ENCODE measurements around the gene ZFYVE27. TPM values are rescaled to one million over a fixed set of nuclear protein-coding genes. Genes with fewer than 3 reads are reported as not detected.

The ZFYVE27 gene
- total RNA-seq, 1 donor from 2014 or later = 62.2 TPM

- H3K27me3 ChIP-seq = no peaks in the 10 kb centered on the region
- H3K36me3 ChIP-seq = peaks cover 47 to 53% of the 10 kb centered on the region in 2 donors
- H3K9me3 ChIP-seq = no peaks in the 10 kb centered on the region
- no peak overlapping the region for H3K4me3 ChIP-seq
- H3K27ac ChIP-seq = no peak overlapping the region
- intact Hi-C loops (cut with DNase I) = no loop called here
- DNase-seq (ENCODE audit: low spot score in 2 of 2) = no peak
- H3K4me1 ChIP-seq = no peaks in the 10 kb centered on the region
- TF ChIP-seq CTCF (IDR thresholded peaks at IDR 0.05) = no peak
These were observed 23.7 kb downstream of the ZFYVE27 start for GRCh38 chr10:97760461-97761257.

GRCh38 chr10:97761331-97761865, 24.5 kb downstream of the ZFYVE27 start:
- DNase-seq (ENCODE audit: low spot score in 2 of 2) = no peak
- Histone ChIP-seq H3K36me3 (peaks cover 40 to 46% of the 10 kb centered on the region in 2 donors), H3K27ac (no peak overlapping the region)

GRCh38 chr10:97762056-97762455, 25.1 kb downstream of the ZFYVE27 start:
- no peaks in the 10 kb centered on the region for H3K9me3 ChIP-seq
- intact Hi-C loops (cut with DNase I) = no loop called here
- no peaks in the 10 kb centered on the region for H3K27me3 ChIP-seq
- peaks cover 33 to 39% of the 10 kb centered on the region in 2 donors for H3K36me3 ChIP-seq
- no peak overlapping the region for H3K27ac ChIP-seq
- TF ChIP-seq CTCF (IDR thresholded peaks at IDR 0.05) = no peak
- H3K4me1 ChIP-seq = no peaks in the 10 kb centered on the region
- no peak for DNase-seq (ENCODE audit: low spot score in 2 of 2)
- no peak overlapping the region for H3K4me3 ChIP-seq

More at GRCh38 chr10:97761331-97761865, 24.5 kb downstream of the ZFYVE27 start:
- H3K9me3 ChIP-seq = no peaks in the 10 kb centered on the region
- intact Hi-C loops (cut with DNase I) = no loop called here
- no peak overlapping the region for H3K4me3 ChIP-seq
- no peaks in the 10 kb centered on the region for H3K4me1 ChIP-seq
- no peak for TF ChIP-seq CTCF (IDR thresholded peaks at IDR 0.05)
- no peaks in the 10 kb centered on the region for H3K27me3 ChIP-seq

- no peak for TF ChIP-seq CTCF (IDR thresholded peaks at IDR 0.05)
- Histone ChIP-seq H3K4me1 (no peaks in the 10 kb centered on the region), H3K36me3 (peaks cover 28 to 31% of the 10 kb centered on the region in 2 donors), H3K27ac (no peak overlapping the region), H3K27me3 (no peaks in the 10 kb centered on the region), H3K4me3 (no peak overlapping the region), H3K9me3 (no peaks in the 10 kb centered on the region)
- intact Hi-C loops (cut with DNase I) = no loop called here
- no peak for DNase-seq (ENCODE audit: low spot score in 2 of 2)
These were observed 25.9 kb downstream of the ZFYVE27 start for GRCh38 chr10:97762816-97763215.

GRCh38 chr10:97763411-97763810, 26.5 kb downstream of the ZFYVE27 start:
- no peaks in the 10 kb centered on the region for H3K27me3 ChIP-seq
- H3K4me3 ChIP-seq = no peak overlapping the region
- no peaks in the 10 kb centered on the region for H3K4me1 ChIP-seq
- H3K27ac ChIP-seq = no peak overlapping the region
- H3K9me3 ChIP-seq = no peaks in the 10 kb centered on the region
- H3K36me3 ChIP-seq = peaks cover 28 to 29% of the 10 kb centered on the region in 2 donors
- intact Hi-C loops (cut with DNase I) = no loop called here
- TF ChIP-seq CTCF (IDR thresholded peaks at IDR 0.05) = no peak
- DNase-seq (ENCODE audit: low spot score in 2 of 2) = no peak

Measured in ascending aorta (tissue), 2 donors.